HCT116 (cell line): ENCODE measurements around the gene PRKCA. TPM values are rescaled to one million over a fixed set of nuclear protein-coding genes. Genes with fewer than 3 reads are reported as not detected.

Experiments used
- ATAC-seq: fragments of 200-7000 bp; cut with Tn5 transposase; 2 replicates; pipeline ENCODE4 v1.9.1; 2020; ENCODE audit warnings: mild to moderate bottlenecking, moderate library complexity
- BruUV-seq: library from RNA; stranded (reverse); fragments of 400-500 nt; replicated peaks from 2 replicates; lab custom pipeline; 2021; lab: Mats Ljungman, UMichigan
- CTCF ChIA-PET: fragments of 300-600 bp; sonication (Branson Sonifier 250); formaldehyde crosslinking; loops from one replicate; lab custom pipeline; 2021; ENCODE audit warnings: antibody characterized with exemption; lab: Charles Lee
- POLR2A ChIA-PET: fragments of 300-600, 350-600 bp; sonication (Branson Sonifier 250); formaldehyde crosslinking; loops from one replicate; lab custom pipeline; 2021; ENCODE audit warnings: antibody characterized with exemption; lab: Charles Lee
- RAD21 ChIA-PET, 2 experiments: fragments of 300-600 bp; sonication (Branson Sonifier 250); formaldehyde crosslinking; loops; one replicate each; lab custom pipeline; 2023; ENCODE audit warnings: low total read pairs in 2 of 2; ENCODE audit not compliant: uncharacterized antibody in 2 of 2, unreplicated experiment in 2 of 2, low non-redundant PET in 1 of 2; lab: Charles Lee
- DNase-seq: peaks from one replicate; pipeline ENCODE4 v3.0.0-alpha.2; 2010; ENCODE audit warnings: low read depth, low spot score
- H2AFZ ChIP-seq: fragments of 200-600 bp; shearing (Covaris generic), sonication (generic); 2 replicates; pipeline ENCODE4 v1.6.1; 2017; ENCODE audit warnings: low read depth, mixed run types, mixed read lengths, antibody characterized with exemption, low read length; ENCODE audit not compliant: poor library complexity, severe bottlenecking
- H3K27ac ChIP-seq: 2 replicates; pipeline ENCODE4 v1.5.1; 2012; ENCODE audit warnings: low read depth, low read length
- H3K27me3 ChIP-seq: fragments of 200-600 bp; sonication (generic); 2 replicates; pipeline ENCODE4 v1.6.1; 2016; ENCODE audit warnings: mixed run types, low read length, mixed read lengths; ENCODE audit not compliant: insufficient read depth
- H3K36me3 ChIP-seq, 2 experiments: fragments of 200-500 bp in 1 of 2; fragments of 200-600 bp in 1 of 2; sonication (Bioruptor generic) in 1 of 2; sonication (generic) in 1 of 2; 2 replicates each; pipeline versions ENCODE4 v1.5.1 to v1.6.1; 2014 to 2016; ENCODE audit warnings: low read length in 2 of 2, inconsistent platforms in 1 of 2, mixed read lengths in 1 of 2, mixed run types in 1 of 2; ENCODE audit not compliant: insufficient read depth in 2 of 2, control insufficient read depth in 1 of 2
- H3K4me1 ChIP-seq, 2 experiments: fragments of 200-600 bp in 1 of 2; sonication (generic) in 1 of 2; 2 replicates each; pipeline versions ENCODE4 v1.5.1 to v1.6.1; 2012 to 2017; ENCODE audit warnings: low read length in 2 of 2, inconsistent platforms in 1 of 2, mild to moderate bottlenecking in 1 of 2, mixed read lengths in 1 of 2, mixed run types in 1 of 2, moderate library complexity in 1 of 2; ENCODE audit not compliant: insufficient read depth in 2 of 2, control insufficient read depth in 1 of 2
- H3K4me2 ChIP-seq: fragments of 200-600 bp; sonication (generic); 2 replicates; pipeline ENCODE4 v1.6.1; 2017; ENCODE audit warnings: mixed run types, low read length, mixed read lengths
- H3K4me3 ChIP-seq, 2 experiments: fragments of 200-600 bp in 1 of 2; sonication (generic) in 1 of 2; replicated peaks in 1 of 2; 2 replicates each; pipeline ENCODE4 v1.5.1; 2011 to 2016; ENCODE audit warnings: low read length in 2 of 2, control low read depth in 1 of 2, low read depth in 1 of 2, mild to moderate bottlenecking in 1 of 2, mixed read lengths in 1 of 2, mixed run types in 1 of 2
- H3K79me2 ChIP-seq: fragments of 200-600 bp; sonication (generic); 2 replicates; pipeline ENCODE4 v1.6.1; 2017; ENCODE audit warnings: mild to moderate bottlenecking, mixed run types, low read length, moderate library complexity, mixed read lengths; ENCODE audit not compliant: insufficient read depth
- H3K9ac ChIP-seq: fragments of 200-600 bp; sonication (generic); 2 replicates; pipeline ENCODE4 v1.6.1; 2016; ENCODE audit warnings: low read length, mixed read lengths
- H3K9me2 ChIP-seq: fragments of 200-600 bp; sonication (generic), shearing (Covaris generic); 2 replicates; pipeline ENCODE4 v1.6.1; 2017; ENCODE audit warnings: mixed run types, mild to moderate bottlenecking, moderate library complexity; ENCODE audit not compliant: insufficient read depth
- H3K9me3 ChIP-seq, 2 experiments: fragments of 200-500 bp in 1 of 2; fragments of 200-600 bp in 1 of 2; sonication (Bioruptor generic) in 1 of 2; sonication (generic) in 1 of 2; 2 replicates each; pipeline ENCODE4 v1.6.1; 2014 to 2017; ENCODE audit warnings: low read length in 2 of 2, mixed read lengths in 2 of 2, inconsistent platforms in 1 of 2, low read depth in 1 of 2, mild to moderate bottlenecking in 1 of 2, mixed run types in 1 of 2, moderate library complexity in 1 of 2; ENCODE audit not compliant: control insufficient read depth in 1 of 2, insufficient read depth in 1 of 2
- H4K20me1 ChIP-seq: fragments of 200-600 bp; sonication (generic), shearing (Covaris generic); 2 replicates; pipeline ENCODE4 v1.6.1; 2017; ENCODE audit warnings: mixed run types, mild to moderate bottlenecking, moderate library complexity; ENCODE audit not compliant: insufficient read depth
- EGR1 ChIP-seq: IDR thresholded peaks from 2 replicates; pipeline ENCODE4 v1.6.1; 2012; ENCODE audit warnings: low read depth
- ELF1 ChIP-seq: IDR thresholded peaks from 2 replicates; pipeline ENCODE4 v1.6.1; 2012; ENCODE audit warnings: low read depth, borderline replicate concordance
- EZH2 ChIP-seq: fragments of 200-600 bp; sonication (generic); IDR thresholded peaks from 2 replicates; pipeline ENCODE4 v1.6.1; 2017; ENCODE audit warnings: antibody characterized with exemption, mixed run types
- MAX ChIP-seq: IDR thresholded peaks from 2 replicates; pipeline ENCODE4 v1.6.1; 2012
- POLR2AphosphoS5 ChIP-seq: IDR thresholded peaks from 2 replicates; pipeline ENCODE4 v1.6.1; 2011; ENCODE audit warnings: mild to moderate bottlenecking, low read depth, low read length, moderate library complexity
- REST ChIP-seq: IDR thresholded peaks from 2 replicates; pipeline ENCODE4 v1.6.1; 2012; ENCODE audit warnings: low read depth
- SP1 ChIP-seq: IDR thresholded peaks from 2 replicates; pipeline ENCODE4 v1.6.1; 2012; ENCODE audit warnings: low read depth
- SRF ChIP-seq: IDR thresholded peaks from 2 replicates; pipeline ENCODE4 v1.6.1; 2012; ENCODE audit warnings: low read depth
- YY1 ChIP-seq: IDR thresholded peaks from 2 replicates; pipeline ENCODE4 v1.6.1; 2011; ENCODE audit warnings: low read length, low read depth, moderate library complexity, mild to moderate bottlenecking; ENCODE audit not compliant: insufficient replicate concordance; ENCODE audit errors: extremely low read depth
- intact Hi-C: fragments of 100-400 bp; cut with micrococcal nuclease; formaldehyde crosslinking; loops from 2 replicates; pipeline ENCODE4 v1.10.0; 2022
- total RNA-seq: library from RNA; stranded (reverse); gene quantifications from one replicate; pipeline ENCODE4 v1.2.1, GENCODE V29; 2021; ENCODE audit not compliant: unreplicated experiment

Gene PRKCA
- total RNA-seq, 1 experiment from 2014 or later: 18.8 TPM

GRCh38 chr17:66750781-66751543, 448.5 kb downstream of the PRKCA start:
- ATAC-seq: no peak
- ChIA-PET CTCF (no interaction called here), RAD21 (no interaction called here), POLR2A (no interaction called here)
- H3K27me3 ChIP-seq: no peaks in the 10 kb centered on the region
- H3K9me2 ChIP-seq: no peaks in the 10 kb centered on the region
- no peak for DNase-seq
- BruUV-seq: no TSS peak
- H3K4me3 ChIP-seq: no peak overlapping the region
- H3K79me2 ChIP-seq: no peaks in the 10 kb centered on the region
- intact Hi-C loops: no loop called here
- no peak overlapping the region for H3K9ac ChIP-seq
- peaks cover 18% of the 10 kb centered on the region in 2 experiments for H3K4me1 ChIP-seq
- no peaks in the 10 kb centered on the region for H3K36me3 ChIP-seq
- H4K20me1 ChIP-seq: no peaks in the 10 kb centered on the region
- H2AFZ ChIP-seq: no peak overlapping the region
- H3K27ac ChIP-seq: no peak overlapping the region
- TF ChIP-seq ELF1: no peak
- TF ChIP-seq SP1: no peak
- no peak for TF ChIP-seq MAX
- TF ChIP-seq EZH2: no peak
- TF ChIP-seq REST: no peak
- TF ChIP-seq POLR2AphosphoS5: no peak
- TF ChIP-seq YY1: no peak
- TF ChIP-seq SRF: no peak
- TF ChIP-seq EGR1: no peak
- no peak overlapping the region for H3K4me2 ChIP-seq
- H3K9me3 ChIP-seq: no peaks in the 10 kb centered on the region
